NCI-H2171 (cell line): ENCODE data around the gene CCBE1.

Experiments
- DNase-seq: peaks from one replicate; lab custom pipeline; 2025; lab: John Stamatoyannopoulos, UW

The CCBE1 gene

DNA sequence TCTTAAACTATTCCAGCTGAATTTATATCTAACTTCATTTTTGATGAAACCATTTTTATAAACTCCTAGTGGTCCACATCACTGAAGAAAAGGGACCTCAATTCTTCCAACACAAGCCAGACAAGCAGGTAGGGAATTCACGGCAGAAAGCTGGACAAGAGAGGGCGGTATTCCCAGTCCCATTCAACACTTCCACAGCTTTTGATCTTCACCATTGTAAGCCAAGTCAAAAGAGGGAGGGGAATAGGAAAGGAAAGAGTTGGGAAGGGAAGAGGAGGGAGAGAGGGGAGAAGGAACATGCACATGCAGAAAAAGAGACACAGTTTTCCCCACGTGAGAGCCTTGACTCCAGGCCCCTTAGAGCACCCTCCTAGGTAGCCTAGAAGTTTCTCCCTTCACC lies 77.4 kb downstream of the CCBE1 start:
- DNase-seq, result no peak

- DNase-seq, result no peak
Observed at GRCh38 chr18:59617468-59617932, 79.7 kb downstream of the CCBE1 start.

- DNase-seq, result no peak
Observed at GRCh38 chr18:59616501-59616900, 80.7 kb downstream of the CCBE1 start.

- no peak for DNase-seq
Observed at GRCh38 chr18:59613903-59614302, 83.3 kb downstream of the CCBE1 start.

- no peak for DNase-seq
Observed at GRCh38 chr18:59612381-59612780, 84.8 kb downstream of the CCBE1 start.

DNA sequence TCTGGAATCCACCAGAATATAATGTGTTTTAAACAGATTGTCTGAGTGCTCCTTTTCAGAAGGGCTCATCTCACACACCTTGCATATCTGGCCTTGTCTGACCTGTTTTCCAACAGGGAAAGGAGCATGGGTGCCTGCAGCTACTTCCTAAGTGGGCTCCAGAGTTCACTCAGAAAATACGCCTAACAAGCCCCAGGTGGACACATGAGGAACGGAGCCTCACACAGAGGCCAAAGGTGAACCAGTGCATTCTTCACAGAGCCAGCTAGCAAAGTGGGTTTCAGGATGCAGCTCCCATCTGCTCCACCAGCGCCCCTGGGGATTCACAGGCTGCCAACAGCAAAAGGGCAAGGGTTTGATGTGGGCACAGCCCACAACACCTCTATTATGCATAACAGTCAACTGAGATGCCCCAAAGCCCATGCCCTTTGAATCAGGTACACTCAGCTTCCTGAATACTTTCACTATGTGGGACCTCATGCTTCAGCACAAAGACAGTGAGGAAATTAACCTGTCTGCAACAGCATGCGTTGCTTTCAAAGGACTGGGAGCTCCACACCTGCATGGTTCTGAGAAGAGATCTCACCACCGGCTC lies 86.6 kb downstream of the CCBE1 start:
- DNase-seq, result peak; percentile 51

DNA sequence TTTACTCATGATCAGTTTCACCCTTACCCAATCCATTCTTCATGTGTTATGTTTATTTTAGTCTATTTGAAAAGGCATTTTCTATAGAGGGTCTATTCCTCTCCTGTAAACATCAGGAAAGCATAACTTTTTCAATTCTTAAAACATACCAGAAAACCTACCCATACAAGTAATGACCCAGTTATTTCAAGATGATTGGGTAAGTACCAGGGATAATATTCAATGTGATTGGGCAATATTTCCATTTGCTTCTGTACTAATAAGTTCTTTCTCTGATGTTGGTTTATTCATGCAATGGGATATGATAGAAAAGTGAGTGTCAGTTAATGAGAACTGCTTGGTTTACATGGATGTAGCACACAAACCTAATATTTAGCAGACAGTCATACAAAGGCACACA lies 87.6 kb downstream of the CCBE1 start:
- DNase-seq, result no peak

DNA sequence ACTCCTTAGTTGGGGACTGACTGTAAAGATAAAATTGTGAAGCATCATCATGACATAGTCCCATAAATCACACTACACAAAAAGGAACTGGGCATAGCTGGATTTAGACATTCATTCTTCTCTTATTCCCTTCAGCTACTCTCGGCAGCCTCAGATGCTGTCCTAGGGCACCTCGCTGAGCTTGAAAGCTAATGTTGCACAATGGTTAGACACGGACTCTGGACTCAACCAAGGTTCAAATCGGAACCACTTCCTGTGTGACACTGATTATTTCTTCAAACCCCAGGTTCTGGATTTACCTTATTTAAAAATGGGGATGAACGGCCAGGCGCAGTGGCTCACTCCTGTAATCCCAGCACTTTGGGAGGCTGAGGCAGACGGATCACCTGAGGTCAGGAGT lies 89.8 kb downstream of the CCBE1 start:
- DNase-seq, result no peak

- no peak for DNase-seq
Observed at GRCh38 chr18:59607078-59607379, 90.2 kb downstream of the CCBE1 start.

- DNase-seq, result no peak
Observed at GRCh38 chr18:59606193-59607077, 90.8 kb downstream of the CCBE1 start.

DNA sequence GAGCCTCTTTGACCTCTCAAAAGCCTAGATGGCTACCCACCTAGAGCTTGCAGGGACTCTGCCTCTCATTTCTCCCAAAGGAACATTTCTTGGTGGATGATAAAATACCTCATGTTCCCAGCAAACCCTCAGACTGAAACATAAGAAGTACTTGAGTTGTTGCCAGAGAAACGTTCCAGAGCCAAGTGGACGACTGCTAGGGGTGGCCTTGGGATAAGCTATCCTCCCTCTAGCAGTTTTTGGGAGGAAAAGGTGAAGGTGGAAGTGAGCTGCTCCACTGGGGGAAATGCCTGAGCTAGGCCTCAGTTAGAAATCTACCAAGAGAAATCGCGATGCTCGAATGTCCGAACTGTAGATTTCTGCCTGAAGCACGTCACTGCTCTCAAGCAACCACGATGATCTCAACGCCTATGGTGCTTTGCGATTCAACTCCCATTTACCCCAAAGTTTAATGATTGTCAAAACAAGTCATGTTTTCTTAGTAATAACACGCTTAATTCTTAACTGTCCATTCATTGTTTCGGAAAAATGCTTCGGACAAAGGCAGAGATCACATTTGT lies 91.5 kb downstream of the CCBE1 start:
- no peak for DNase-seq

- no peak for DNase-seq
Observed at GRCh38 chr18:59604877-59605276, 92.3 kb downstream of the CCBE1 start.

DNA sequence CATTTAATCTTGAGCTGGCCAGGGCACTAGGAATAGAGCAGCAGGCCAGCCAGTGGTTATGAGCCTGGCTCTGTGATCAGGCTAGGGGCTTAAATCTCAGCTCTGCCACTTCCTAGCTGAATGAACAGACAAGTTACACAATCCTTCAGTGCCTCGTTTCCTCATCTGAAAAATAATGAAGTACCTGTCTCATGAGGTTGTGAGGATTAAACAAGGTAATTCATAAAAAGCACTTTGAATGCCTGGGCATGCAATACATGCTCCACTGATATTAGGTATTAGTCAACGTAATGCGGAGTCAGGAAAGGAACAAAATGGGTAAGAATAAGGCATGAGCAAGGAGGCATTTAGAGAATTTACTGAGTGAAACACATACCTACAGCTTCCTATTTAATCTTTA lies 100.2 kb downstream of the CCBE1 start:
- no peak for DNase-seq

GRCh38 chr18:59593291-59593717 lies 103.9 kb downstream of the CCBE1 start:
- DNase-seq, result no peak

- DNase-seq, result no peak
Observed at GRCh38 chr18:59592624-59593023, 104.6 kb downstream of the CCBE1 start.

GRCh38 chr18:59582395-59582794 lies 114.8 kb downstream of the CCBE1 start:
- DNase-seq, result no peak

- no peak for DNase-seq
Observed at GRCh38 chr18:59579509-59579908, 117.7 kb downstream of the CCBE1 start.

- no peak for DNase-seq
Observed at GRCh38 chr18:59577386-59577655, 119.9 kb downstream of the CCBE1 start.

DNA sequence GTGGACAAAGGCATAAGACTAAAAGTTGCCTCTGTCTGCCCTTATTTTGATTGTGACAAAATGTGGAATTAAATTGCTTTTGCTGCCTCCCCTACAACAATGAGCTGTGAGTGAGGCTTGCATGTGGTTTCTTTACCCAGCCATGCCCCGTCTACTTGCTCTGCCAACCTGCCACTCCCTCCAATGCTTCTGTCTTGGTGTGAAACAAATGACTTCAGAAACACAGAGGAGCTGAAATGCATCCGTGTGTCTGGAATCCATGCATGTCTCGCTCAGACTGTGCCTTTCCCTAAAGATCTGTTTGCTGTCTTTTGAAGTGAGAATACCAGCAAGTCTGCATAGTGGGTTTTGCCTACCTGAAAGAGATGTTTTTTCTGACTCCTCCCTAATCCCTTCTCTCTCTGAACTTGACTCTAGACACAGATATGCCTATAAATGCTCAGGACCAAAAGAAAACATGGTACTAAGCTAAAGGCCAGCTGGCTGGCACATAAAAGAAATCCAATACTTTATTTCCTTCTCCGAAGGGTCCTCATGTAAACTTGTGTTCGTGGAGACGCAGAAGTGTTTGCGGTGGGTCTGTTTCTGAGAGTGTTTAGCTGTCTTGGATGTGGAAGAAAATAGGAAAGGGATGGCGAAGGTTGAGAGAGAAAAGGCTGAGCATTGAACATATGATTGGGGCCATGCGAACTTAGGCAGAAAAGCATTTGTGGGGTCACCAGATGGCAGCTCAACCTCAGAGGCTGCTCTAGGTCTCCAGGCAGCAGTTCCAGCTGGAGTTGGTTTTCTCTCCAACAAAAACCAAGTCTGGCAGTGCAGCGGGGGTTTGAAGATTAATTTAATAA lies 120.5 kb downstream of the CCBE1 start:
- peak; percentile 79 for DNase-seq

DNA sequence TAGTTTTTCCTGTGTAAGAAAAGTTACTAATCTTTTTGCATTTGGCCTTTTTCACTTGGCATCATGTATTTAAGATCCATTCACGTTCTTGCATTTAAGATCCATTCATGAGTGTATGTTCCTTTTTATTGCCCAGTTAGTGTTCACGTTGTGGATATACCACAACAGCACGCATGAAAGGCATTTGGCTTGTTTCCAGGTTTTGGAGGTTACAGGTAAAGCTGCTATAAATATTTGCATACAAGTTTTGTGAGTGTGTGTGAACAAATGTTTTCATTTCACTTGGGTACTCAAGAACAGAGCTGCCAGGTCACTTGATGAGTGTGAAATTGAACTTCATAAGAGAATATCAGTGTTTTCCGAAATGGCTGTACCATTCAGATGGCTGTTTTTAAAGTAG lies 121.2 kb downstream of the CCBE1 start:
- no peak for DNase-seq

DNA sequence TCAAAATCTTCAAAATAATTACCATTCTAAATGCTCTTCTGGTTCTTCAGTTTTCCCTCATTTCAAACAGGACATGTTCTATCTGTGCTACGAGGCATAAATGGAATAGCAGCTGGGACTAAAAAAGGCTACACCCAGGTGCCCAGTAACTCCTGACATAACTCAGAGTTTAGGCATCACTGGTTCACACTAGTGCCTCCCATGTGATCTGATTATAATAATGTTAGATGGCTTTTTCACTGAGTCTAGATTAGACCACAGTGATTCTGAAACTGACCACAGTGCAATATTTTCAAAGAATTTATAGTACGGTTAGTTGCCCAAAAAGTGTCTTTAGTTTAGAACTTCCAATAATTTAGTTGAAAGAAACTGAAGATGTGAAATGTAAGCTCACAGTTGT lies 123.3 kb downstream of the CCBE1 start:
- DNase-seq, result no peak

GRCh38 chr18:59571902-59572301 lies 125.3 kb downstream of the CCBE1 start:
- no peak for DNase-seq

DNA sequence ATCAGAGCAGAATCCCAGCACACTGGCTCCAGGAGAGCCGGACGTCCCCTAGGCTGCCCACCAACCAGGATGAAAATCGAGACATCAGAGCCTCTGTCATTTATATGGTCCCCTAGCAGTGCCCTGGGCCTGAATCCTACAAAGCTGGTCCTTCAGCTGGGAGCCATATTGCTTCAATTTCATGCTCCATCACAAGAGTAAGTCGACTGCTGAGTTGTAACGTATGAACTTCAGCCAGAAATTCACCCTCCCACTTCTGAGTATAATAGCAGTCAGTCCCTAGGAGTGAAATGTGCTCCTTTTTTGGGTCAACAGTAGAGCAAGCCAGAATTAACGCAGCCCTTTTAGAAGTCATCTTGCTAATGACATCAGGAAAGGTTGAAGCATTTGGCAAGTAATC lies 126.4 kb downstream of the CCBE1 start:
- DNase-seq, result no peak
